OCI-LY1 (cell line): ENCODE data around the gene PKD1.

Experiments used
- H2AFZ ChIP-seq: fragments of 200-600 bp; sonication (generic), shearing (Covaris generic); 2 replicates; pipeline ENCODE4 v1.6.0; 2014; ENCODE audit warnings: antibody characterized with exemption, mild to moderate bottlenecking, low read length
- H3F3A ChIP-seq: fragments of 200-600 bp; sonication (generic), shearing (Covaris generic); 2 replicates; pipeline ENCODE4 v1.6.0; 2014; ENCODE audit warnings: mild to moderate bottlenecking, antibody characterized with exemption, low read length, moderate library complexity; ENCODE audit not compliant: insufficient read depth
- H3K27ac ChIP-seq: fragments of 200-600 bp; sonication (generic); 2 replicates; pipeline ENCODE4 v1.5.1; 2014; ENCODE audit warnings: low read length, mixed run types, mild to moderate bottlenecking, low read depth; ENCODE audit not compliant: poor library complexity, severe bottlenecking
- H3K27me3 ChIP-seq: fragments of 200-600 bp; sonication (generic); 2 replicates; pipeline ENCODE4 v1.6.0; 2014; ENCODE audit warnings: antibody characterized with exemption, mild to moderate bottlenecking, low read length, moderate library complexity; ENCODE audit not compliant: insufficient read depth
- H3K36me3 ChIP-seq: fragments of 200-600 bp; sonication (generic); 2 replicates; pipeline ENCODE4 v1.6.1; 2014; ENCODE audit warnings: mild to moderate bottlenecking, antibody characterized with exemption, low read length, moderate library complexity, mixed read lengths; ENCODE audit not compliant: insufficient read depth
- H3K4me1 ChIP-seq: fragments of 200-600 bp; sonication (generic); 2 replicates; pipeline ENCODE4 v1.5.1; 2014; ENCODE audit warnings: mild to moderate bottlenecking, low read length, moderate library complexity; ENCODE audit not compliant: insufficient read depth, severe bottlenecking
- H3K4me2 ChIP-seq: fragments of 200-600 bp; sonication (generic), shearing (Covaris generic); 2 replicates; pipeline ENCODE4 v1.6.1; 2014; ENCODE audit warnings: low read length
- H3K4me3 ChIP-seq: fragments of 200-600 bp; sonication (generic); 2 replicates; pipeline ENCODE4 v1.5.1; 2014; ENCODE audit warnings: low read length, low read depth, mild to moderate bottlenecking, mixed read lengths; ENCODE audit not compliant: poor library complexity, severe bottlenecking
- H3K79me2 ChIP-seq: fragments of 200-600 bp; shearing (Covaris generic); 2 replicates; pipeline ENCODE4 v1.6.1; 2016; ENCODE audit warnings: mixed run types, low read length, mixed read lengths; ENCODE audit not compliant: insufficient read depth
- H3K9ac ChIP-seq: fragments of 200-600 bp; sonication (generic), shearing (Covaris generic); 2 replicates; pipeline ENCODE4 v1.6.1; 2014; ENCODE audit warnings: mild to moderate bottlenecking, low read length, mixed read lengths
- H3K9me2 ChIP-seq: fragments of 200-600 bp; sonication (generic), shearing (Covaris generic); 2 replicates; pipeline ENCODE4 v1.6.1; 2014; ENCODE audit warnings: low read depth, mild to moderate bottlenecking, low read length, mixed read lengths
- H3K9me3 ChIP-seq: fragments of 200-600 bp; shearing (Covaris generic); 2 replicates; pipeline ENCODE4 v1.6.1; 2014; ENCODE audit warnings: low read length, mixed read lengths
- H4K20me1 ChIP-seq: fragments of 200-600 bp; sonication (generic), shearing (Covaris generic); 2 replicates; pipeline ENCODE4 v1.6.0; 2016; ENCODE audit warnings: mild to moderate bottlenecking, low read length; ENCODE audit not compliant: insufficient read depth
- EZH2 ChIP-seq: fragments of 200-600 bp; sonication (generic), shearing (Covaris generic); IDR thresholded peaks from 2 replicates; pipeline ENCODE4 v1.8.0; 2017; ENCODE audit warnings: borderline replicate concordance, mixed run types, mild to moderate bottlenecking, antibody characterized with exemption, low read length, moderate library complexity, mixed read lengths
- TF ChIP-seq, protein P1 (sequence below): fragments of 200-600 bp; sonication (generic), shearing (Covaris generic); IDR thresholded peaks from 2 replicates; pipeline ENCODE4 v1.5.1; 2017; ENCODE audit warnings: mild to moderate bottlenecking, antibody characterized with exemption, low read length, moderate library complexity, mixed read lengths

PKD1 gene

DNA sequence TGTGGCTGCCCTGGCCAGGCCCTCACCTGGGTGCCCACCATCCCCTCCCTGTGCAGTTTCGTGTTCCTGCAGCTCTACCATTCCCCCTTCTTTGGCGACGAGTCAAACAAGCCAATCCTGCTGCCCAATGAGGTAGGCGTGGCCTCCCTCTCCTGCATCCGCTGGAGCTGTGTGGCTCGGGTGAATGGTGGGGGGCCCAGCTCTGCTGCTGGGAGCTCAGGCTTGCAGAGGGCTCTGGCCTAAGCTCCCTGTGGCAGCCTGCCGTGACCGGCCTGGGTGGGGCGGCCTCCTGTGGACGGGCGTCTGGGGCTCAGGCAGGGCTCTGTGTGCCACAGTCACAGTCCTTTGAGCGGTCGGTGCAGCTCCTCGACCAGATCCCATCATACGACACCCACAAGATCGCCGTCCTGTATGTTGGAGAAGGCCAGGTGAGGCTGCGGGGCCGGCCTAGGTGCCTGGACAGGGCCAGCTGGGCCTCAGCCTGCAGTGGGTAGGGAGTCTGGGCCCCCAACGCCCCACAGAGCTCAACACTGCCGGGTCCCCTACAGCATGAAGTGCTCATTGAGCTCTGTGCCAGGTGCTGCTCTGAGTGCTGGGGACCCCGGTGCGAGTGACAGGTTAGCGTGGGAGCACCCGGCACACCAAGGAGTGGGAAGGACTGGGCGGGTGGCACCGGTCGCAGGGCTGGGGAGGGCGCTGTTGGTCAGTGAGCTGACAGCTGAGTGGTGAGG lies 50.6 kb downstream of the PKD1 start:
- H3K27ac ChIP-seq, result no peak overlapping the region
- H2AFZ ChIP-seq, result no peak overlapping the region
- no peaks in the 10 kb centered on the region for H3K79me2 ChIP-seq
- peaks cover 52% of the 10 kb centered on the region for H3K36me3 ChIP-seq
- no peaks in the 10 kb centered on the region for H4K20me1 ChIP-seq
- no peaks in the 10 kb centered on the region for H3K9me3 ChIP-seq
- H3K9me2 ChIP-seq, result no peaks in the 10 kb centered on the region
- no peaks in the 10 kb centered on the region for H3F3A ChIP-seq
- H3K9ac ChIP-seq, result no peak overlapping the region
- H3K27me3 ChIP-seq, result no peaks in the 10 kb centered on the region
- no peak overlapping the region for H3K4me2 ChIP-seq
- H3K4me3 ChIP-seq, result no peak overlapping the region
- TF ChIP-seq EZH2, result no peak
- TF ChIP-seq, protein P1, sequence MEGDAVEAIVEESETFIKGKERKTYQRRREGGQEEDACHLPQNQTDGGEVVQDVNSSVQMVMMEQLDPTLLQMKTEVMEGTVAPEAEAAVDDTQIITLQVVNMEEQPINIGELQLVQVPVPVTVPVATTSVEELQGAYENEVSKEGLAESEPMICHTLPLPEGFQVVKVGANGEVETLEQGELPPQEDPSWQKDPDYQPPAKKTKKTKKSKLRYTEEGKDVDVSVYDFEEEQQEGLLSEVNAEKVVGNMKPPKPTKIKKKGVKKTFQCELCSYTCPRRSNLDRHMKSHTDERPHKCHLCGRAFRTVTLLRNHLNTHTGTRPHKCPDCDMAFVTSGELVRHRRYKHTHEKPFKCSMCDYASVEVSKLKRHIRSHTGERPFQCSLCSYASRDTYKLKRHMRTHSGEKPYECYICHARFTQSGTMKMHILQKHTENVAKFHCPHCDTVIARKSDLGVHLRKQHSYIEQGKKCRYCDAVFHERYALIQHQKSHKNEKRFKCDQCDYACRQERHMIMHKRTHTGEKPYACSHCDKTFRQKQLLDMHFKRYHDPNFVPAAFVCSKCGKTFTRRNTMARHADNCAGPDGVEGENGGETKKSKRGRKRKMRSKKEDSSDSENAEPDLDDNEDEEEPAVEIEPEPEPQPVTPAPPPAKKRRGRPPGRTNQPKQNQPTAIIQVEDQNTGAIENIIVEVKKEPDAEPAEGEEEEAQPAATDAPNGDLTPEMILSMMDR, result no peak
- H3K4me1 ChIP-seq, result peaks cover 13% of the 10 kb centered on the region

DNA sequence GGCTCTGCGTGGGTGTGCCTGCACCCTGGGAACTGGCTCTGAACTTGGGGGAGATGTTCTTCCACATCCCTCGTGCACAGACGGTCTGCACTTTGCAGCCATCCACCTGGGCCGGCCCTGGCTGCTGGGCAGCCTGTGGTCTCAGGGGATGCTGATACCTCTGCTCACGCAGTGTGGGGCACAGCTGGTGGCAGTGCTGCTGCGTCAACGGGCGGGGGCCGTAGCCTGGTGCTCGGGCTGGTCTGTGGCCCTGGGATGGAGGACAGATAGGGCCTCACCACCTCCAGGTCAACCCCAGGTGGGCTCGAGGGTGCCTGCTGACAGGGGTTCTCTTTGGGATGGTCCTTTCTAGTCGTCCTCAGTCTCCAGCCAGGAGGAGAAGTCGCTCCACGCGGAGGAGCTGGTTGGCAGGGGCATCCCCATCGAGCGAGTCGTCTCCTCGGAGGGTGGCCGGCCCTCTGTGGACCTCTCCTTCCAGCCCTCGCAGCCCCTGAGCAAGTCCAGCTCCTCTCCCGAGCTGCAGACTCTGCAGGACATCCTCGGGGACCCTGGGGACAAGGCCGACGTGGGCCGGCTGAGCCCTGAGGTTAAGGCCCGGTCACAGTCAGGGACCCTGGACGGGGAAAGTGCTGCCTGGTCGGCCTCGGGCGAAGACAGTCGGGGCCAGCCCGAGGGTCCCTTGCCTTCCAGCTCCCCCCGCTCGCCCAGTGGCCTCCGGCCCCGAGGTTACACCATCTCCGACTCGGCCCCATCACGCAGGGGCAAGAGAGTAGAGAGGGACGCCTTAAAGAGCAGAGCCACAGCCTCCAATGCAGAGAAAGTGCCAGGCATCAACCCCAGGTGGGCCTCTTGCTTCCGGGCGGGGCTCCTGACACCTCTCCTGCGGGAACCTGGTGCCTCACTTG lies 51.6 kb downstream of the PKD1 start:
- H3K27ac ChIP-seq, result no peak overlapping the region
- no peak for TF ChIP-seq EZH2
- TF ChIP-seq, protein P1, result no peak
- no peaks in the 10 kb centered on the region for H3K79me2 ChIP-seq
- no peaks in the 10 kb centered on the region for H3F3A ChIP-seq
- H2AFZ ChIP-seq, result no peak overlapping the region
- H3K4me2 ChIP-seq, result no peak overlapping the region
- H3K27me3 ChIP-seq, result no peaks in the 10 kb centered on the region
- H3K4me3 ChIP-seq, result no peak overlapping the region
- peaks cover 13% of the 10 kb centered on the region for H3K4me1 ChIP-seq
- no peaks in the 10 kb centered on the region for H3K9me3 ChIP-seq
- peaks cover 46% of the 10 kb centered on the region for H3K36me3 ChIP-seq
- H4K20me1 ChIP-seq, result no peaks in the 10 kb centered on the region
- H3K9ac ChIP-seq, result no peak overlapping the region
- no peaks in the 10 kb centered on the region for H3K9me2 ChIP-seq

DNA sequence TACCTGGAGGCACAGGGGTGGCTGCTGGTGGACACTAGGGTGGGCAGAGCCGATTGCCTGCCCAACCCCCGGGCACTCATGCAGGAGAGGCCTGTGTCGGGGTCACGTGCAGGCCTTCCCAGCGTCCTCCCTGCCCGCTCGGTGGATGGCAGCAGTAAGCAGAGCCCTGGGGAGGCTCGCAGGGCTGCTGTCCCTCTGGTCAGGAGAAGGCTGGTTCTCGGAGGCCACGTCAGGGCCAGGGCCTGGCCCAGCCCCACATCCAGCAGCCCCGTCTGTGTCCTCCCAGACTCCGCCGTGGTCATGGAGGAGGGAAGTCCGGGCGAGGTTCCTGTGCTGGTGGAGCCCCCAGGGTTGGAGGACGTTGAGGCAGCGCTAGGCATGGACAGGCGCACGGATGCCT lies 52.3 kb downstream of the PKD1 start:
- Histone ChIP-seq H3F3A (no peaks in the 10 kb centered on the region), H3K27ac (no peak overlapping the region), H3K9ac (no peak overlapping the region), H3K27me3 (no peaks in the 10 kb centered on the region), H3K79me2 (no peaks in the 10 kb centered on the region), H3K4me3 (no peak overlapping the region), H2AFZ (no peak overlapping the region), H3K36me3 (peaks cover 39% of the 10 kb centered on the region), H3K9me3 (no peaks in the 10 kb centered on the region), H3K4me2 (no peak overlapping the region), H3K4me1 (peaks cover 13% of the 10 kb centered on the region), H4K20me1 (no peaks in the 10 kb centered on the region), H3K9me2 (no peaks in the 10 kb centered on the region)
- TF ChIP-seq, protein P1, result no peak
- no peak for TF ChIP-seq EZH2
